Mesodermal cell (in vitro differentiated cells): ENCODE data around the gene PRR5L.

Source experiments
- H3K27ac ChIP-seq: 2 replicates; pipeline ENCODE4 v1.7.0; 2013; ENCODE audit warnings: mild to moderate bottlenecking, low read depth, low read length, moderate library complexity; ENCODE audit not compliant: severe bottlenecking
- H3K36me3 ChIP-seq: 2 replicates; pipeline ENCODE4 v1.7.1; 2013; ENCODE audit warnings: mild to moderate bottlenecking, low read length, moderate library complexity; ENCODE audit not compliant: control insufficient read depth, insufficient read depth
- H3K4me1 ChIP-seq: one replicate; pipeline ENCODE4 v1.7.1; 2013; ENCODE audit warnings: mild to moderate bottlenecking, low read length; ENCODE audit not compliant: insufficient read depth, control insufficient read depth, poor library complexity, severe bottlenecking
- H3K4me3 ChIP-seq: 2 replicates; pipeline ENCODE4 v1.7.0; 2013; ENCODE audit warnings: low read length, control low read depth, mild to moderate bottlenecking; ENCODE audit not compliant: insufficient read depth, poor library complexity, severe bottlenecking; ENCODE audit errors: extremely low read depth
- H3K9me3 ChIP-seq: 2 replicates; pipeline ENCODE4 v1.7.1; 2013; ENCODE audit warnings: mild to moderate bottlenecking, low read length, moderate library complexity; ENCODE audit not compliant: control insufficient read depth
- WGBS, 2 experiments: methylation state at CpG; one replicate each; pipeline ENCODE4 v1.1.5; 2013; ENCODE audit warnings: missing lambda C conversion rate in 2 of 2; ENCODE audit not compliant: insufficient coverage in 2 of 2; 5-methylcytosine and 5-hydroxymethylcytosine counted together

PRR5L gene

GRCh38 chr11:36264011-36264972 is 31.8 kb upstream of the PRR5L start:
- Histone ChIP-seq H3K36me3 (no peaks in the 10 kb centered on the region), H3K4me3 (no peak overlapping the region), H3K27ac (no peak overlapping the region), H3K4me1 (peaks cover 9% of the 10 kb centered on the region), H3K9me3 (no peaks in the 10 kb centered on the region)
- 78 to 82% methylated on average over 8 to 9 of the region's 9 CpGs for WGBS, 2 experiments

- Histone ChIP-seq H3K4me1 (peaks cover 6% of the 10 kb centered on the region), H3K27ac (no peak overlapping the region), H3K9me3 (no peaks in the 10 kb centered on the region), H3K36me3 (no peaks in the 10 kb centered on the region), H3K4me3 (no peak overlapping the region)
- 95 to 96% methylated on average over 5 of the region's 5 CpGs for WGBS, 2 experiments
These were observed 31.1 kb upstream of the PRR5L start for GRCh38 chr11:36264973-36265344.

GRCh38 chr11:36265793-36266628 is 30.1 kb upstream of the PRR5L start:
- no peak overlapping the region for H3K4me3 ChIP-seq
- peaks cover 7% of the 10 kb centered on the region for H3K36me3 ChIP-seq
- no peak overlapping the region for H3K27ac ChIP-seq
- H3K4me1 ChIP-seq = no peaks in the 10 kb centered on the region
- WGBS, 2 experiments = 41 to 51% methylated on average over 8 to 10 of the region's 13 CpGs
- H3K9me3 ChIP-seq = no peaks in the 10 kb centered on the region

- Histone ChIP-seq H3K9me3 (no peaks in the 10 kb centered on the region), H3K4me3 (no peak overlapping the region), H3K4me1 (no peaks in the 10 kb centered on the region), H3K27ac (no peak overlapping the region), H3K36me3 (peaks cover 13% of the 10 kb centered on the region)
- WGBS, 2 experiments = 45 to 100% methylated on average over 1 to 4 of the region's 5 CpGs
These were observed 29.3 kb upstream of the PRR5L start for GRCh38 chr11:36266767-36267166.

GRCh38 chr11:36268337-36268985 is 27.6 kb upstream of the PRR5L start:
- Histone ChIP-seq H3K36me3 (peaks cover 30% of the 10 kb centered on the region), H3K4me1 (no peaks in the 10 kb centered on the region), H3K27ac (no peak overlapping the region), H3K4me3 (no peak overlapping the region), H3K9me3 (no peaks in the 10 kb centered on the region)
- WGBS, 2 experiments = 83 to 96% methylated on average over 4 to 8 of the region's 8 CpGs

- 95 to 99% methylated on average over 9 of the region's 9 CpGs for WGBS, 2 experiments
- H3K9me3 ChIP-seq = no peaks in the 10 kb centered on the region
- H3K36me3 ChIP-seq = peaks cover 37% of the 10 kb centered on the region
- H3K27ac ChIP-seq = no peak overlapping the region
- H3K4me3 ChIP-seq = no peak overlapping the region
- H3K4me1 ChIP-seq = no peaks in the 10 kb centered on the region
These were observed 25.4 kb upstream of the PRR5L start for GRCh38 chr11:36270701-36271100.

GRCh38 chr11:36271794-36272407 is 24.2 kb upstream of the PRR5L start:
- Histone ChIP-seq H3K36me3 (peaks cover 42% of the 10 kb centered on the region), H3K4me1 (no peaks in the 10 kb centered on the region), H3K27ac (no peak overlapping the region), H3K4me3 (no peak overlapping the region), H3K9me3 (no peaks in the 10 kb centered on the region)
- 92 to 94% methylated on average over 1 to 2 of the region's 5 CpGs for WGBS, 2 experiments

GRCh38 chr11:36273110-36273509 is 23.0 kb upstream of the PRR5L start:
- Histone ChIP-seq H3K27ac (no peak overlapping the region), H3K9me3 (no peaks in the 10 kb centered on the region), H3K4me1 (no peaks in the 10 kb centered on the region), H3K4me3 (no peak overlapping the region), H3K36me3 (peaks cover 42% of the 10 kb centered on the region)
- 78 to 82% methylated on average over 3 of the region's 3 CpGs for WGBS, 2 experiments

- Histone ChIP-seq H3K4me1 (no peaks in the 10 kb centered on the region), H3K36me3 (peaks cover 42% of the 10 kb centered on the region), H3K9me3 (no peaks in the 10 kb centered on the region), H3K27ac (no peak overlapping the region), H3K4me3 (no peak overlapping the region)
- whole genome bisulfite sequencing, 2 experiments = 96 to 97% methylated on average over 6 of the region's 7 CpGs
These were observed 21.7 kb upstream of the PRR5L start for GRCh38 chr11:36274414-36274813.
